Fibroblast of skin of right biceps (primary cell): ENCODE results near the gene PNPLA8.
"Not testable (repeated sequence)": the region's sequence is repeated elsewhere in the genome, so short reads cannot be mapped to it uniquely, and the experiment has no call there.

Source experiments
- DNase-seq: peaks from one replicate; pipeline ENCODE4 v3.0.0-alpha.2; 2013

The PNPLA8 gene, protein sequence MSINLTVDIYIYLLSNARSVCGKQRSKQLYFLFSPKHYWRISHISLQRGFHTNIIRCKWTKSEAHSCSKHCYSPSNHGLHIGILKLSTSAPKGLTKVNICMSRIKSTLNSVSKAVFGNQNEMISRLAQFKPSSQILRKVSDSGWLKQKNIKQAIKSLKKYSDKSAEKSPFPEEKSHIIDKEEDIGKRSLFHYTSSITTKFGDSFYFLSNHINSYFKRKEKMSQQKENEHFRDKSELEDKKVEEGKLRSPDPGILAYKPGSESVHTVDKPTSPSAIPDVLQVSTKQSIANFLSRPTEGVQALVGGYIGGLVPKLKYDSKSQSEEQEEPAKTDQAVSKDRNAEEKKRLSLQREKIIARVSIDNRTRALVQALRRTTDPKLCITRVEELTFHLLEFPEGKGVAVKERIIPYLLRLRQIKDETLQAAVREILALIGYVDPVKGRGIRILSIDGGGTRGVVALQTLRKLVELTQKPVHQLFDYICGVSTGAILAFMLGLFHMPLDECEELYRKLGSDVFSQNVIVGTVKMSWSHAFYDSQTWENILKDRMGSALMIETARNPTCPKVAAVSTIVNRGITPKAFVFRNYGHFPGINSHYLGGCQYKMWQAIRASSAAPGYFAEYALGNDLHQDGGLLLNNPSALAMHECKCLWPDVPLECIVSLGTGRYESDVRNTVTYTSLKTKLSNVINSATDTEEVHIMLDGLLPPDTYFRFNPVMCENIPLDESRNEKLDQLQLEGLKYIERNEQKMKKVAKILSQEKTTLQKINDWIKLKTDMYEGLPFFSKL

DNA sequence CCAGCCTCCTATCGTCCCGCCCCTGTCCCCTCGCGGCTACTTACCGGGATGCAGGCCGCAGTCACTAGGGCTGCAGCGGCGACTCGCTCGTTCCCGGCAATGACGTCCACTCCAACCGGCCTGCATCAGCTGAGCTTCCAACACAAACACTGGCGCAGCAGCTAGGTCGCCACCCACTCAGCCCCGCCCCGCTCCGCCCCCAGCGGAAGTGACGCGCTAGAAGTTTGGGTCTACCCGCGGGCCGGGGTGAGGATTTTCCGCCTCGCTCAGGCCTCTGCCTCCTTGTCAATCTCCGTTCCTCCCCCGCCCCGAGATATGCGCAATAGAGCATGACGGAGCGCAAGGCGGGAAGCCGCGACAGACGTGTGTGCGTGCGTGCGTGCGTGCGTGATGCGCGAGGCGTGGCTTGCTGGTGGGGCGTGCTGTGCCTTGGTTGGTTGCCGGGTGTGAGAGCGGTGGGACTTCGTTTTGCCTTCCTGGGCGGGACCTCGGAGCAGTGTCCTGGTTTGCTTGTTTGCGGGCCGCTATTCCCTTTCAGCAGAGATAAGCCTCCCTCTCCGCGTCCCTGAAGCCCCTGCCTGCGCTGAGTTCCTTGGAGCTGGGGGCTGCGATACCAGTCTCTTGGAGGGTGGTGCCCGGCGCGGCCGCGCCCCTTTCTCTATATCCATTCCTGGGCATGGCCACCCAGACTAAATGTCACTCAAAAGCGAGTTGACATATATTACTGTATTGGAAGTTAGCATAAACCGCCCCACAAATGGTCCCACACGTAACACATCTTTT lies at the start of gene PNPLA8:
PNPLA8 (minus strand) TSS at position 151 of the 783 bp plus-strand sequence. CDS start 10,644 bp downstream, outside the sequence.
- DNase-seq: peak; percentile 100

DNA sequence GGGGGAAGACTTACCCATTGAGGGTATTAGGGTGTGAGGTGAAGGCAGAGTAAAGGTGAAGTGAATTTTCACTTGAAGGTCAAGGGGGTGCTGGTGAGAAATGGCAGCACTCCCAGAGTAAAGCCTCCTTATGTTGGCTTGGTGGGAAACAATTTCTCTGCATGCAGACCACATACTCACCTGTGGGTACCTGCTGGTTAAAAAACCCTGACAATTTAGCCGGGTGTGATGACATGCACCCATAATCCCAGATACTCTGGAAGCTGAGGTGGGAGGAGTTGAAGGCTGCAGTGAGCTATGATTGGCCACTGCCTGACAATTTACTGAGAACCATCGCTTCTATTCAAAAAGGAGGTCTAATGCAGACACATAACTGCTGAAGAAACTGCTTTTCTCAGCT lies 49.2 kb upstream of the PNPLA8 start:
- no peak for DNase-seq

DNA sequence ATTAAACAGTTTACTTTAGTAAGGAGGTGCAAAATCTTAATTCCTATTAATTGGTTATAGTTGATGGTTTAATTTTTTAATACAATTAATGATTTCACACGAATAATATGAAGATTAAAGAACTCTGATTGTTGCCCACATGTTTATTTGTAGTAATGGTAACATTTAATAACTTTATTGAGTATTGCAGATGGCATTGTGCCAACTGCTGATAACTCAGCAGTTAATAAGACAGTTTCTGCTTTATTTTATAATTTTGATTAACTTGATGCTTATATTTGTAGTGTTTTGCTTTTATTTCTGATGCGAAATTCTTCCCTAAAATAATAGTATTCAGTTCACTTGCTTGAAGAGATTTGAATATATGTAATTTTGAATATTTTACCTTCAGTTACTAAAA lies 46.5 kb upstream of the PNPLA8 start:
- no peak for DNase-seq

DNA sequence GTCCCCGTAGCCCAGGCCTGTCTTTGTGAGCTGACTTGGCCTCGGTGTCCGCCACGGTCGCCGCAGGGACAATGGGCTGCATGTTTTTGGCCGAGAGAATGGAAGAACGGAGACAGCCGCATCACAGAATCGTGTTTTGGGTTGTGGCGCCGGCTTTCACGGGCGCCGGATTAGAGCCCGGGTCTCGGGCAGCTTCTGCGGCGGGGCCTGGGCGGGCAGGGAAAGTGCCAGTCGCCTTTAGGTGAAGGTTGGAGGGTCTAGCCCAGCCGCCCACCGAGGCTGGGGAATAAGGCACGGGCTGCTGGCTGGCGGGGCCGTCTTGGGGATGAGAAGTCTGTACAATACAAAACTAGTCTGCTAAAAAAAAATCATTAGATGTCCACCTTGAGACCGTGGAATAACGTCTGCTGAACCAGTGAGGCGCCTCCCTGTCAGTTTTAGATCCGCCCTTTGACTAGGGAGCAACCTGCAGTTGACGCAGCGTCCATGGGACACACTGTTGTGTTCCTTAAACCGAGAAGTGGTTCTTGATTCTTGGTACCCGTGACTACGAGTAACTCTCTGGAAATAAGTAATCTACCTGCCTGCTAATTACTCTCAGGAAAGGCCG lies 44.3 kb upstream of the PNPLA8 start:
- DNase-seq: peak; percentile 16

DNA sequence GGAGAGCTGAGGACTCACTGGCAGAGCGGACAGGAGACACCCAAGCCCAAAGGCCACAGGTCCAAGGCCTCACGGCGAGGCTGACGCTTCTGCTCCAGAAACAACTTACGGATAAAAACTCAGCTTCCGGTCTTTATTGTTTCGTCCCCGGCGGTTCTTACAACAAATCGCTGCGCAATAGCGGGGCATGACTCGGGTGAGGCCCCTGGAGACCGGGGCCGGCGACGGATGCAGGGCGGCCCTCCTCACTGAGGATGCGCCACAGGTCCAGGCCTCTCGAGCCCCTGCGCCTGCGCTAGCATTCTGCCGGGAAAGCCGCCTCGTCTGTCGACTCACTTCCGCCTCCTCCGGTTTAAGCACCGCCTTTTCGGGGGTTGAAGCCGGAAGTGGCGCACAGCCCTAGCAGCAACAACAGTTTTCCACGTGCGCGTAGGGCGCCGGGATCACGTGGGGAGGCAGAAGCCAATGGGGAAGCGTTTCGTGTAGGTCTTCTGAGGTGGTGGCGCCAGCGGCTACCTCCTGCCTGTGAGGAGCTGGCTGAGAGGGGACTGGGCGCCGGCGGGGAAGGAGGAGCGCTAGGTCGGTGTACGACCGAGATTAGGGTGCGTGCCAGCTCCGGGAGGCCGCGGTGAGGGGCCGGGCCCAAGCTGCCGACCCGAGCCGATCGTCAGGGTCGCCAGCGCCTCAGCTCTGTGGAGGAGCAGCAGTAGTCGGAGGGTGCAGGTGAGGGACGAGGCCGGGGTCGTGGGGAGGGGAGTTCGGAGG lies 43.6 kb upstream of the PNPLA8 start, which contains the start of the genes DNAJB9 and THAP5:
DNAJB9 (plus strand) TSS at position 494 of the 765 bp plus-strand sequence. CDS start 1,853 bp downstream, outside the sequence.
THAP5 (minus strand) TSS at position 326 of the 765 bp plus-strand sequence; CDS start at position 189, 137 bp downstream.
- peak; percentile 99 for DNase-seq

DNA sequence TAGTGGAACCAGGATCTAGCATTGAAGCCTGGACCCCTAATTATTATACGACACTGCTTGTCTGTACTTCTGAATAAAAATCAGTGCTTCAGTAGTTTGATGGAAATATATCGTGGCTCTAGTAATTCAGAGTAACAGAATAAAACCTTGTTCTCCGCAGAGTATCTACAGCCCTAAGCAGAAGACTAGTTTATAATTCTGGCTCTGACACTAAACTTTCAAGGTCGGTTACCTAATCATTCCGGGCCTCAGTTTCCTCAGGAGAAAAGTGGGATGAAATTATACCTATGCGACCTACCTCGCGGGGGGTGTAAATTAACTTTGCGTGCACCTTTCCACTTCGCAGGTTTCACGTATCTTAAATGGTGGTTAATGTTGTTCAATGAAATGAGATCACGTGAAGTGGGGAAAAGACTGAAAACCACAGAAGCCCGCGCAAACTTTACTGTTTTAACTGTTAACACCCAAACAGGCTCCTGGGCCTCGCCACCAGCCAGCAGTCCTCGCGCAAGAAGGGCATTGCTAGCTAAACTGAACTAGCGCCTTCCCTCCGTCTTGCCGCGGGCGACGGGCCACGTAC lies 43.0 kb upstream of the PNPLA8 start:
- no peak for DNase-seq

DNA sequence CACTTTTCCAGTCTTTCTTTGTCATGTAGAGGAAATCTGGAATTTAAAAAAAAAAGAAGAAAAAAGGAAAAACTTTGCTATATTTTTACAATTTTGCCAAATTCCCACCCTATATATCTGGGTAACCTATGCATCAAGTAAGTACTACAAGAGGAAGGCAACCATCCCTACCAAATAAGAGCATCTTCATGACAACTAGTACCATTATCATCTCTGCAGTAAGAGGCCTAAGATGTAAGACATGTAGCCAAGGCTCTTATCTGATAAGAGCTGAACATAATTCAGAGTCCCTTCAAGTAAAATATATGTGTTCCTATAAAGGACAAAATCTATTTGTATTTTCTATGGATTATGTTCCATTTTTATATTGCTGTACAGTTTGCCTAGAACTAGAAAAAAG lies 40.1 kb upstream of the PNPLA8 start:
- no peak for DNase-seq

DNA sequence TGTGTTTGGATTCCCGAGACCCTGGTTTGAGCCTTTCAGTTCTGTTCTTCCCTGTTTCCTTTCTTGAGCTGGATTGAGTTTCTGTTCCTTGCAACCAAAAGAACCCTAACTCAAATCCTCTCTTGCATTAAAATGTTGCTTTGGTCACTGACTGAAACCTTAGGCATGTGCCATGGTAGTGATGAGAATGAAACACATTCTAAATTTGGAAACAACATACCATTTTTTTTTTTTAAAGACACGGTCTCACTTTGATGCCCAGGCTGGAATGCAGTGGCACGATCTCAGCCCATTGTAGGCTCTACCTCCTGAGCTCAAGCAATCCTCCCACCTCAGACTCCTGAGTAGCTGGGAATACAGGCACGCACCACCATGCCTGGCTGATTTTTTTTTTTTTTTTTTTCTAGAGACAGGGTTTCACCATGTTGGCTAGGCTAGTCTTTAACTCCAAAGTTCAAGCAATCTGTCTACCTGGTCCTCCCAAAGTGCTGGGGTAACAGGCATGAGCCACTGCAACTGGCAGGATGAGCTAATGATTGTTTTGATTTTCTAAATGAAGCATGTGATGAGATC lies 35.2 kb upstream of the PNPLA8 start:
- peak; percentile 38 for DNase-seq

DNA sequence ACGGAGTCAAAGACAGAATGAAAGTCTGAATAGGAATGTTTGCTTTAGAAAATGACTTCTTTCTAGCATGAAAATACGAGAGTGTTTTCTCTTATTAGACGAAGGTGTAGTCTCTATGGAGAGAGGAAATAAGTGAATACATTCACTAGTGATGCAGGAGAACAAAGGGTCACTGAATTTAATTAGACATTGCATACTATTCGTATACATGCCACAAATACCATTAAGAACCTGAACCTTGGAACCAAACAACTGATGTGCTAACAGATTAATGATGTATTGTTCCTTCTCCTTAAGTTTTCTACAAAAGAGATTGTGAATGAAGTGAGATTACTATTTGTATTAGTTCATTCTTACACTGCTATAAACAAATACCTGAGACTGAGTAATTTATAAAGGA lies 33.3 kb upstream of the PNPLA8 start:
- no peak for DNase-seq

DNA sequence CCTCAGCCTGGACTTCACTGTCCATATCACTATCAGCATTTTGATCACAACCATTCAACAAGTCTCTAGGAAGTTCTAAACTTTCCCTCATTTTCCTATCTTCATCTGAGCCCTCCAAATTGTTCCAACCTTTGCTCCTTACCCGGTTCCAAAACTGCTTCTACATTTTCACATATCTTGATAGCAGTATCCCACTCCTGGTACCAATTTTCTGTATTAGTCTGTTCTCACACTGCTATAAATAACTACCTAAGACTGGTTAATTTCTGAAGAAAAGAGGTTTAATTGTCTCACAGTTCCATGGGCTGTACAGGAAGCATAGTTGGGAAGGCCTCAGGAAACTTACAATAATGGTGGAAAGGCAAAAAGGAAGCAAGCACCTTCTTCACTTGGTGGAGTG lies 31.7 kb upstream of the PNPLA8 start:
- no peak for DNase-seq

DNA sequence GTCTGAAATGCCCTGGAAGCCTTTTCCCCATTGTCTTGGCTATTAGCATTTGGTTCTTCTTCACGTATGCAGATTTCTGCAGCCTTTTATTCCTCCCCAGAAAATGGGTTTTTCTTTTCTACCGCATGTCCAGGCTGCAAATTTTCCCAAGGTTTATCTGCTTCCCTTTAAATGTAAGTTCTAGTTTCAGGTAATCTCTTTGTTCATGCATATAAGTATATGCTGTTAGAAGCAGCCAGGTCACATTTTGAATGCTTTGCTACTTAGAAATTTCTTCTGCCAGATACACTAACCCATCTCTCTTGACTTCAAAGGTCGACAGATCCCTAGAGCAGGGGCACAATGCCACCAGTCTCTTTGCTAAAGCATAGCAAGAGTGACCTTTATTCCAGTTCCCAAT lies 31.3 kb upstream of the PNPLA8 start:
- DNase-seq: no peak

DNA sequence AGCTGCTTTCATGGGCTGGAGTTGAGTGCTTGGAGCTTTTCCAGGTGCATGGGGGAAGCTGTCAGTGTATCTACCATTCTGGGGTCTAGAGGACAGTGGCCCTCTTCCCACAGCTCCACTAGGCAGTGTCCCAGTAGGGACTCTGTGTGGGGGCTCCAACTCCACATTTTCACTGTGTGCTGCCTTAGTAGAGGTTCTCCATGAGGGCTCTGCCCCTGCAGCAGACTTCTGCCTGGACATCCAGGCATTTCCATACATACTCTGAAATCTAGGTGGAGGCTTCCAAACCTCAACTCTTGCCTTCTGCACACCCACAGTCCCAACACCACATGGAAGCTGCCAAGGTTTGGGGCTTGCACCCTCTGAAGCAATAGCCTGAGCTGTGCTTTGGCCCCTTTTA lies 30.7 kb upstream of the PNPLA8 start:
- DNase-seq: not testable (repeated sequence)

DNA sequence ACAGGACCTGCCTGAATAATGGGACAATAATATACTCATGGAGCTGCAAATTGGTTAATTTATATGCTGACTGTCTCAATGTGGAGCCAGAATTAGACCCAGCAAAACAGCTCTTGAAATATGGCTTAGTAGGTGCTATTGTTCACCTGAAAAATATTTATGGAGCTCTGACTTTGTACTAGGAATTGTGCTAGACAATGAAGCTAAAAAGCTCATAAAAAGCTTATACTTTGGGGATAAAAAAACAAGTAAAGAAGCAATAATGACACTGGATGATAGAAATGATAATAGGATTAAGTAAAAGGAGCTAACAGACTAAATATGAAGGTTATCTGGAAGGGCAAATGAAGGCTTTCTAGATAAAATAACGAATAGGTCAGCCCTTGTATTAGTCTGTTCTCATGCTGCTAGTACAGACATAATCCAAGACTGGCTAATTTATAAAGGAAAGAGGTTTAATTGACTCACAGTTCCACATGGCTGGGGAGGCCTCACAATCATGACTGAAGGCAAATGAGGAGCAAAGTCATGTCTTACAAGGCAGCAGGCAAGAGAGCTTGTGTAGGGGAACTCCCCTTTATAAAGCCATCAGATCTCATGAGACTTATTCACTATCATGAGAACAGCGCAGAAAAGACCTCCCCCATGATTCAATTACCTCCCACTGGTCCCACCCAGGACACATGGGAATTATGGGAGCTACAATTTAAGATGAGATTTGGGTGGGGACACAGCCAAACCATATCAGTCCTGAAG lies 22.4 kb upstream of the PNPLA8 start:
- DNase-seq: not testable (repeated sequence)

DNA sequence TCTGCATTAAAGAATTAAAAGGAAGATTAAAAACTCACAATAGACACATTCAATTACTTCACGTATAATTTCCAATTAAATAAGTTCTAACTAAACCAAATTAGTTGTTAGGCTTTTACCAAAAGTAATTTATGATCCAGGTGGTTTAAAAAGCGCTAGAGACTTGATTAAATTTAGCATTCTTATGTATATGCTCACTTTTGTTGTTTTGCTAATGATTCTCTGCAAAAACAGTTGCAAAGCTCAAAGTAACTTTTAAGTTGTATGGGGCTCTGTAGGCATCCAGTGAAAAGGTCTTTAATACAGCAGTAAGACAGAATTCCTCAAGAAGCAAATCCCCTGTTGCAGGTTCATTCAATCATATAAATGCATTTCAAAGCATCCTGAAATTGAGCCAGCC lies 15.5 kb upstream of the PNPLA8 start:
- DNase-seq: no peak

DNA sequence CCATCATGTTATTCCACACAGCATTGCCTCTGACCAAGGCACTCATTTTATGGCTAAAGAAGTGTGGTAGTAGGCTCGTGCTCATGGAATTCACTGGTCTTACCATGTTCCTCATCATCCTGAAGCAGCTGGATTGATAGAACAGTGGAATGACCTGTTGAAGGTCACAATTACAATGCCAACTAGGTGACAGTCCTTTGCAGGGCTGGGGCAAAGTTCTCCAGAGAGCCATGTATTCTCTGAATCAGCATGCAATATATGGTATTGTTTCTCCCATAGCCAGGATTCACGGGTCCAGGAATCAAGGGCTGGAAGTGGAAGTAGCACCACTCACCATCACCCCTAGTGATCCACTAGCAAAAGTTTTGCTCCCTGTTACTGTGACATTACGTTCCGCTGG lies 12.8 kb upstream of the PNPLA8 start:
- DNase-seq: not testable (repeated sequence)

DNA sequence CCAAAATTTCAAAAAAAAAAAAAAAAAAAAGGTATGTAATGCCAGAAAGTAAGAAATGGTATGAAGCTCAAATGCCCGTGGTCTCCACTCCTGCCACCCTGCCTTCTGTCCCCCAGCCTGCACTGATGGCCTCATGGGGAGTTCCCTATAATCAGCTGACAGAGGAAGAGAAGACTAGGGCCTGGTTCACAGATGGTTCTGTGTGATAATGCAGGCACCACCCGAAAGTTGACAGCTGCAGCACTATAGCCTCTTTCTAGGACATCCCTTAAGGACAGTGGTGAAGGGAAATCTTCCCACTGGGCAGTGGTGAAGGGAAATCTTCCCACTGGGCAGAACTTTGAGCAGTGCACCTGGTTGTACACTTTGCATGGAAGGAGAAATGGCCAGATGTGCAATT lies 12.3 kb upstream of the PNPLA8 start:
- not testable (repeated sequence) for DNase-seq

DNA sequence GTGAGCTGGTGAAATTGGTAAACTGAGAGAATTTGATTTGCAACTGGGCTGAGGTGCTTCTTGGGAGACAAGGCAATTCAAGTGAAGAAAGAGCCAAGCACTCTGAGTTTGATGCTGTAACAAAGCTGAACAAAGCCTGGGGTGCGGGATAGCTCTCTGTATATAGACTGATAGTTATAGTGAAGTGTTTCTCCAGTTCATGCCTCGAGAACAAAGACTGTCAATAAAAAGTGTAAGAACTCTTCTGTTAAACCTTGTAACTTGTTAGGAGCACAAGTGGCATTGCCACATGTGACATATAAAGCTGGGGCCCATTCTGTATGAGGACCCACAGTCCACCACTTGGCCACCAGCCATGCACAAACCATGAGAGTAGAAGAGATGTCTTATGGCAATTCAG lies 11.3 kb upstream of the PNPLA8 start:
- DNase-seq: no peak

DNA sequence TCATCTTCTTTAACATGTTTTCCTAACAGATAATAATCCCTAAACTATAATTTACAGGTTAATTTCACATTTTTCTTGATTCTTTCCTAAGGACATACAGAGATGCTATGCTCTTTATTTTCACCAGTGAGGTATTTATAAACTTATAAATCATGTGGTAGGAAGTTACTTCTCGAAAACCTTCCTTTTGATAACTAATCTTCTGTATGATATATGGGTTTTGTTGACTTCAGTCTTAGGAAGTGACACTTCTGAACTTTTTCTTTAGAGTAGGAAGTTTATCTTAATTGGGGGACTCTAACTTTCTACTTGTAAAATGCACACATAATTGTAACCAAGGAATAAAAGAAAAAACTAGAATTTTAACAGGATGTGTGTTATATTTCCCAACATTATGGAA lies 9.8 kb upstream of the PNPLA8 start:
- DNase-seq: no peak

DNA sequence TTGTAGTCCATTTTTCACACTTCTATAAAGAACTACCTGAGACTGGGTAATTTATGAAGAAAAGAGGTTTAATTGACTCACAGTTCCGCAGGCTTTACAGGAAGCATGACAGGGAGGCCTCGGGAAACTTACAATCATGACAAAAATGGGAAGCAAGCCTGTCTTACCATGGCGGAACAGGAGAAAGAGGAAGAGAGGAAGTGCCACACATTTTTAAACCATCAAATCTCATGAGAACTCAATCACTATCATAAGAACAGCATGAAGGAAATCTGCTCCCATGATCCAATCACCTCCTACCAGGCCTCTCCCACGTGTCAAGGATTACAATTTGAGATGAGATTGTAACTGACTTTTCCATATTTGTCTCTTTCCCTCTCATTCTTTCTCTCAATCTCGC lies 9.3 kb upstream of the PNPLA8 start:
- no peak for DNase-seq

DNA sequence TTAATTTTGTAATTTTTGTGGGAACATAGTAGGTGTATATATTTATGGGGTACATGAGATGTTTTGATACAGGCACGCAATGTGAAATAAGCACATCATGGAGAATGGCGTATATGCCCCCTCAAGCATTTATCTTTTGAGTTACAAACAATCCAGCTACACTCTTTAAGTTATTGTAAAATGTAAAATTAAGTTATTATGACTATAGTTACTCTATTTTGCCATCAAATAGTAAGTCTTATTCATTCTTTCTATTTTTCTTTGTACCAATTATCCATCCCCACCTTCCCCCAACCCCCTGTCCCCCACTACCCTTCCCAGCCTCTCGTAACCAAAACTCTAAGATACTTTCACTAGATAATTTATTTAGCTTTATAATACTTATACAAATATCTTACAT lies 7.8 kb upstream of the PNPLA8 start:
- no peak for DNase-seq
